HepG2 (cell line): ENCODE data around the gene TRMT1L. TPM values are rescaled to one million over a fixed set of nuclear protein-coding genes. Genes with fewer than 3 reads are reported as not detected.

ENCODE experiments used
- DPF2 ChIP-seq: sonication (generic); formaldehyde crosslinking; IDR thresholded peaks from 2 replicates; pipeline ENCODE4 v1.4.0; 2020; ENCODE audit warnings: mild to moderate bottlenecking, low read depth, missing genetic modification reagents, borderline replicate concordance
- HNRNPLL ChIP-seq: fragments of 200-400 bp; formaldehyde crosslinking; IDR thresholded peaks from 2 replicates; pipeline ENCODE4 v1.6.1; 2017; ENCODE audit warnings: mild to moderate bottlenecking, low read depth, low read length; ENCODE audit not compliant: poor library complexity, severe bottlenecking
- MAFG ChIP-seq: sonication (generic); formaldehyde crosslinking; IDR thresholded peaks from 2 replicates; pipeline ENCODE4 v1.5.1; 2020; ENCODE audit warnings: mild to moderate bottlenecking, missing genetic modification reagents
- PTBP1 ChIP-seq: fragments of 200-400 bp; formaldehyde crosslinking; IDR thresholded peaks from 2 replicates; pipeline ENCODE4 v1.6.1; 2018; ENCODE audit warnings: low read length, low read depth; ENCODE audit not compliant: poor library complexity, severe bottlenecking
- SOX6 ChIP-seq, 2 experiments: fragments of 450-650 bp in 1 of 2; sonication (generic) in 1 of 2; formaldehyde crosslinking in 1 of 2; IDR thresholded peaks; 2 replicates each; pipeline versions ENCODE4 v1.4.0 to v1.6.1; 2017 to 2020; ENCODE audit warnings: antibody characterized with exemption in 1 of 2, mild to moderate bottlenecking in 1 of 2, missing genetic modification reagents in 1 of 2
- ZFP36L1 ChIP-seq: sonication (generic); formaldehyde crosslinking; IDR thresholded peaks from 2 replicates; pipeline ENCODE4 v1.8.0; 2022; ENCODE audit warnings: mild to moderate bottlenecking, missing genetic modification reagents, moderate library complexity
- ZNF326 ChIP-seq: sonication (generic); formaldehyde crosslinking; IDR thresholded peaks from 2 replicates; pipeline ENCODE4 v1.4.0; 2020; ENCODE audit warnings: missing genetic modification reagents, borderline replicate concordance
- polyA plus RNA-seq, 8 experiments: library from polyadenylated mRNA; depleted of rRNA in 3 of 8; stranded (reverse) in 7 of 8; unstranded in 1 of 8; fragments of >200 nt; fragmentation: Illumina TruSeq in 4 of 8; extraction: Trizol in 4 of 8; gene quantifications; 2 replicates each; pipeline versions ENCODE4 v1.2.1 to v1.2.3, GENCODE V29; 2011 to 2016; ENCODE audit warnings: low read depth in 4 of 8, missing spikeins in 1 of 8, mixed read lengths in 1 of 8; ENCODE audit not compliant: insufficient read depth in 1 of 8
- total RNA-seq, 5 experiments: library from RNA; depleted of rRNA; stranded (reverse); fragments of >200 nt; fragmentation: Illumina TruSeq; extraction: Trizol; gene quantifications; 2 replicates each; pipeline ENCODE4 v1.2.3, GENCODE V29; 2016; ENCODE audit warnings: low read depth in 1 of 5
- TF ChIP-seq, protein P1 (sequence below): sonication (generic); formaldehyde crosslinking; IDR thresholded peaks from 2 replicates; pipeline ENCODE4 v1.4.0; 2020; ENCODE audit warnings: missing genetic modification reagents, borderline replicate concordance
- TF ChIP-seq, protein P2 (sequence below): sonication (generic); formaldehyde crosslinking; conservative IDR thresholded peaks from 2 replicates; pipeline ENCODE4 v1.8.1; 2023; ENCODE audit warnings: missing genetic modification reagents
- TF ChIP-seq, protein P3 (sequence below): sonication (generic); formaldehyde crosslinking; IDR thresholded peaks from 2 replicates; pipeline ENCODE4 v1.4.0; 2020; ENCODE audit warnings: missing genetic modification reagents

Gene TRMT1L
- total and polyA plus RNA-seq, 2 of the 13 experiments (the other 11 are each of a cell fraction or from before 2014, with no cell fraction given) = 17.9 to 19.2 TPM

DNA sequence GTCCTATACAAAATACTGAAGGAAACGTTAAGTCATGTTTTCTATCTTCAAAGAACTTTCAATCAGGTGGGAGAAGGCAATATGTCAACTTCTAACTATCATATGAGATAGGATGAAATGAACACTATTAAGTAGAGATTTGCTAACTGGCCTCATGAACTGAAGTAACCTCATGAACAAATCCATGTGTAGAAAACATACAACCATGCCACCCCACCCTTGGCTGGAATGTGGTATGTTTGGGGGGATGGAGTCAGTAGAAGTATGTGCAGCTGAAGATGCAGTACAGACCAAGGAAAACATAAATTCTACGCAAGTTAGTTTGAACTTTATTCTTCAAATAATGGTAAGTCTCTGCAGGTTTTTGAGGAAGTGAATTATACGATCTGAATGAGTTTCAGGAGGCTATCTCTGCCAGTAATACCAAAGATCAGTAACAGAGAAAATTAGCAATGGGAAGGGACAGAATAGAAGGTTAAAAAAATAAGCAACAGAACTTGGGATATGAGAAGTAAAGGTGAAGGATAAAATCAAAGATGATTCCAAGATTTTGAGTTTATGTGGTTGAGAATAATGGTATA is 4.5 kb downstream of the TRMT1L start (continued):
- TF ChIP-seq, protein P1, sequence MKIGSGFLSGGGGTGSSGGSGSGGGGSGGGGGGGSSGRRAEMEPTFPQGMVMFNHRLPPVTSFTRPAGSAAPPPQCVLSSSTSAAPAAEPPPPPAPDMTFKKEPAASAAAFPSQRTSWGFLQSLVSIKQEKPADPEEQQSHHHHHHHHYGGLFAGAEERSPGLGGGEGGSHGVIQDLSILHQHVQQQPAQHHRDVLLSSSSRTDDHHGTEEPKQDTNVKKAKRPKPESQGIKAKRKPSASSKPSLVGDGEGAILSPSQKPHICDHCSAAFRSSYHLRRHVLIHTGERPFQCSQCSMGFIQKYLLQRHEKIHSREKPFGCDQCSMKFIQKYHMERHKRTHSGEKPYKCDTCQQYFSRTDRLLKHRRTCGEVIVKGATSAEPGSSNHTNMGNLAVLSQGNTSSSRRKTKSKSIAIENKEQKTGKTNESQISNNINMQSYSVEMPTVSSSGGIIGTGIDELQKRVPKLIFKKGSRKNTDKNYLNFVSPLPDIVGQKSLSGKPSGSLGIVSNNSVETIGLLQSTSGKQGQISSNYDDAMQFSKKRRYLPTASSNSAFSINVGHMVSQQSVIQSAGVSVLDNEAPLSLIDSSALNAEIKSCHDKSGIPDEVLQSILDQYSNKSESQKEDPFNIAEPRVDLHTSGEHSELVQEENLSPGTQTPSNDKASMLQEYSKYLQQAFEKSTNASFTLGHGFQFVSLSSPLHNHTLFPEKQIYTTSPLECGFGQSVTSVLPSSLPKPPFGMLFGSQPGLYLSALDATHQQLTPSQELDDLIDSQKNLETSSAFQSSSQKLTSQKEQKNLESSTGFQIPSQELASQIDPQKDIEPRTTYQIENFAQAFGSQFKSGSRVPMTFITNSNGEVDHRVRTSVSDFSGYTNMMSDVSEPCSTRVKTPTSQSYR (CRISPR knock-in tag) = no peak
- TF ChIP-seq ZFP36L1 (CRISPR knock-in tag) (no peak), MAFG (CRISPR knock-in tag) (no peak), HNRNPLL (no peak), PTBP1 (no peak), DPF2 (CRISPR knock-in tag) (no peak), SOX6 (IDR thresholded peaks at IDR 0.05) (no peak), SOX6 (CRISPR knock-in tag; IDR thresholded peaks at IDR 0.05) (no peak), ZNF326 (CRISPR knock-in tag) (no peak)
- TF ChIP-seq, protein P2, sequence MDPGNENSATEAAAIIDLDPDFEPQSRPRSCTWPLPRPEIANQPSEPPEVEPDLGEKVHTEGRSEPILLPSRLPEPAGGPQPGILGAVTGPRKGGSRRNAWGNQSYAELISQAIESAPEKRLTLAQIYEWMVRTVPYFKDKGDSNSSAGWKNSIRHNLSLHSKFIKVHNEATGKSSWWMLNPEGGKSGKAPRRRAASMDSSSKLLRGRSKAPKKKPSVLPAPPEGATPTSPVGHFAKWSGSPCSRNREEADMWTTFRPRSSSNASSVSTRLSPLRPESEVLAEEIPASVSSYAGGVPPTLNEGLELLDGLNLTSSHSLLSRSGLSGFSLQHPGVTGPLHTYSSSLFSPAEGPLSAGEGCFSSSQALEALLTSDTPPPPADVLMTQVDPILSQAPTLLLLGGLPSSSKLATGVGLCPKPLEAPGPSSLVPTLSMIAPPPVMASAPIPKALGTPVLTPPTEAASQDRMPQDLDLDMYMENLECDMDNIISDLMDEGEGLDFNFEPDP (CRISPR knock-in tag) = no peak
- TF ChIP-seq, protein P3, sequence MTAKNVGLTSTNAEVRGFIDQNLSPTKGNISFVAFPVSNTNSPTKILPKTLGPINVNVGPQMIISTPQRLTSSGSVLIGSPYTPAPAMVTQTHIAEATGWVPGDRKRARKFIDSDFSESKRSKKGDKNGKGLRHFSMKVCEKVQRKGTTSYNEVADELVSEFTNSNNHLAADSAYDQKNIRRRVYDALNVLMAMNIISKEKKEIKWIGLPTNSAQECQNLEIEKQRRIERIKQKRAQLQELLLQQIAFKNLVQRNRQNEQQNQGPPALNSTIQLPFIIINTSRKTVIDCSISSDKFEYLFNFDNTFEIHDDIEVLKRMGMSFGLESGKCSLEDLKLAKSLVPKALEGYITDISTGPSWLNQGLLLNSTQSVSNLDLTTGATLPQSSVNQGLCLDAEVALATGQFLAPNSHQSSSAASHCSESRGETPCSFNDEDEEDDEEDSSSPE = no peak
